NCI-H774 (cell line): ENCODE data around the gene CHSY1.

Source experiments
- DNase-seq: peaks from one replicate; lab custom pipeline; 2025; lab: John Stamatoyannopoulos, UW

The CHSY1 gene

DNA sequence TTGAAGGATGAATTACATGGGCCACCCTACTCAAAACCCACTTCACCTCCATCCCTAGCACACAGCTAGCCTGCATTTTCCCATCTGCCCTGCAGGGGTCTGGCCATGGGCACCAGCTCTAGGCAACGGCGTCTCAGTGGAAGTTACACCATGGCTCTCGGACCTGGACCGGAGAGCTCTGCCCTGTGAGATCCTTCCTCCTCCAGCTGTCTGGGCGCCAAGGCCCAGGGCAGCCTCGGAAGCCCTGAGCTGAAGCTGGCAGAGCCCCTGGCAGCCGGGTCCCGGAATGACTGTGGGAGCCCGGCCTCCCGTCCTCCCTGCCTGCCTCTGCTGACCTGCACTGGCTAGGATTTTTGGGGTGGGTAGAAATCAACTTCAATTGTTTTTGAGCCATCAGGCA is 98.9 kb downstream of the CHSY1 start:
- no peak for DNase-seq

GRCh38 chr15:101151288-101151687 is 100.6 kb downstream of the CHSY1 start:
- DNase-seq = no peak

GRCh38 chr15:101150723-101151040 is 101.2 kb downstream of the CHSY1 start:
- no peak for DNase-seq

DNA sequence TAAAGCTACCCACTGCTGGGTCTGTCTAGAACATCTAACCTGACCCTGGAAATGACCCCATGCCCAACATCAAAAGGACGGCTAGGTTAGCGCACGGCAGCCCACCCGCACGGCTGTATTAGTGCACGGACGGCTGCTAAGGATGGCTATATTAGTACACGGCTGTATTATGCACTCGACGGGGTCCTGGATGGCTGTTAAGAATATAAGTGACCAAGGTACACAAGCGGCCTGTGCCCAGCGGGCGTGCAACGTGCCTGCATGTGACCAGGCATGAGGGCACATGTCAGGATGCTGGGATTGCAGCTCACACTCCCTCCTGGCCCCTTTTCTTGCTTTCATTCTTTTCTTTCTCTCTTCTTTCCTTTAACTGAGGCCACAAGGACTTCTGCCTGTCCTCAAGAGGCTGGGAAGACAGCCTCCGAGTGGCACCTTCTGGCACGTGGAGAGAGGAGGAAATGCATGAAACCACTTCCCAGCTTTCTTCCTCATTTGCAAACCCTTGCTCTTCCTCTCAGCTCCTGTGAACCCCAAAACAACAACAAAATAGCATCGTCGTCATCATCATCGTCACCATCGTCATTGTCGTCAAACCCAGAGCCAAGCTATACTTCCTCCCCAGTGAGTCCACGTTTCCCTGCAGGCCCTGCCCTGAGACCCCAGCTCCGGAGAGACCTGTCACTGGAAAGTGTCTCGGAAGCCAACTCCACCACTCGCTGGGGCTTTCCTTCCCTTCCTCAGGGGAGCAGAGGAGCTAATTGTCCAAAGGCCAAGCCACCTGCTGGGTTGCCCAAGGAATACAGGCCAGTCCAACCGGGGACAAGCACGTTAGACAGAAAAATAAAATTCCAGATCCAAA is 101.8 kb downstream of the CHSY1 start:
- DNase-seq = no peak

DNA sequence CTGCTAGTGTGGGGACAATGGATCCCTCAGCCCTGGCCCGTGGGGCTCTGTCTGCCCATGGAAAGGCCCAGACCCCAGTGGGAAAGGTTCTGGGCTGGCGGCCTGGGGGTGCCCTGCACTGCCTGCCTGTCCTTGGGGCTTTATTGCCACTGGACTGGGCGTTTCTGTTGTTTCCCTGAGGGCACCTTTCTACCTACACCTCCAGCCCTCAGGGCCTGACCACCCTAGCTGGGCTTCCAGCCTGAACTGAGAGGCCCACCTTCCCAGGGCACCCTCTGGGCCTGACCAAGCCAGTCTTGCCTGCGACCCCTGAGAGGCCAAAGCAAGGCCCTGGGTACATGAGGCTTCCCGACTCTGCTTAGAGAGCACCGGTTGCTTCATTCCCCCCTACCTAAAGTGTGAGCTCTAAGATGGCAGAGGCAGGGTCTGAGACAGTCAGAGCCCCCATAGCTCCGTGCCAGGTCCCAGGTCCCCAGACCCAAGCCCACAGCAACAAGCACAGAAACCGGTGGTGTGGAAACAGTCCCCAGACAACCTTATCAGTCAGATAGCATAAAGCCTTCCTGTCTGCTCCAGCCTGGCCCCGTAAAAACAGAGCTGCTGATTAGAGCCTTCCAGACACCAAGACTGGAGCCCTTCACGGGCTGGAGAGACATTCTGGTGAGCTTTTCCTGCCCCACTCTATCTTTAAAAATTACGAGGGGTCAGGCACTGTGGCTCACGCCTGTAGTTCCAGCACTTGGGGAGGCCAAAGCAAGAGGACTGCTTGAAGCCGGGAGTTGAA is 102.8 kb downstream of the CHSY1 start:
- no peak for DNase-seq

DNA sequence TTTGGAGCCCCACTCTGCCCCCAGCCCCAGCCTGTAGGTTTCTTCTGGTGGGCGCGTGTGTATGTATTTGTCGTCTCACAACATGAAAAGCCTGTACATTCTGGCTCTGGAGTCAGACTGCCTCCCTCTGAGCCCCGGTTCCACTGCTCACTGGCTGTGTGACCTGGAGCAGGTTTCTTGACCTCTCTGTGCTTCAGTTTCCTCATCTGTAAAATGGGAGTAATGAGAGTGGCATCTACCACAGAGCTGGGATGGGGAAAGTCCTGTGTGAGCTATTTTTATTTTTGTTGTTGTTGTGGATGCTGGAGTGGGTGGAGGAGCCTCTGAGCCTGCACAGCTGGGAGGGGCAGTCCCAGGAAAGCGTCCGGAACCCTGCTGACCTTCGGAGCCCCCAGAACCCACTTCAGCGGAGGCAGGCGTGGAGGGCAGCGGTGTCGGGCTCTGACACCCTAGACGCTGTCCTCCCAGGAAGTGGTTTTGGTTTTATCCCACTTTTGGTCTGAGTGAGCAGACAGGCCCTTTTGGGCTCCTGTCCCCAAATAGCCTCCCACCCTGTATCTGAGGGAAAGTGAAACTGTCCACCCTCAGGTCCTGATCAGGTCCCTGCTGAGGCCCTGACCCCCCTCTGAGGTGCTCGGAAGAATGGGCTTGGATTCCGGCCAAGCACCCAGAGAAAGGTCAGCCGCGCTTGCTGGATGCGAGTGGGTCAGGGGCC is 103.5 kb downstream of the CHSY1 start:
- no peak for DNase-seq

DNA sequence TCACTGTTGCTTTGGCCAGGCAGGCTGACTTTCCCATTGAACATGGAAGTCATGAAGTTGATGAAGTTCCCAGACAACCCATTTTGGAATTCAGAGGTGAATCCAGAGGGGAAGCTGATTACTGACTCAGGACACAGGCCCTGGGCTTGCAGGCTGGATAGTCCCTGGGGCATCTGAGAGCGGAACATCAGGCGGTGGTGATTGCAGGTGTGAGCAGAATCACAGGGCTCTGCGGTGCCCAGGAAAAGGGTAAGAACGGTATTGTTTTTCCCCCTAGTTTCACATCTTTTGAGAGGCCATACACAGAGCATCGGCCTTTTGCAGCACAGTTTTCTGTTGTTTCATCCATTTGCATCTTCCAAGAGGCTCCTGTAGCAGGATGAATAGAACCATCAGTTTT is 104.7 kb downstream of the CHSY1 start:
- DNase-seq = no peak

- DNase-seq = no peak
Measured at GRCh38 chr15:101146118-101146702, 105.6 kb downstream of the CHSY1 start.

- DNase-seq = no peak
Measured at GRCh38 chr15:101145362-101145761, 106.5 kb downstream of the CHSY1 start.

GRCh38 chr15:101143321-101143720 is 108.5 kb downstream of the CHSY1 start:
- no peak for DNase-seq

DNA sequence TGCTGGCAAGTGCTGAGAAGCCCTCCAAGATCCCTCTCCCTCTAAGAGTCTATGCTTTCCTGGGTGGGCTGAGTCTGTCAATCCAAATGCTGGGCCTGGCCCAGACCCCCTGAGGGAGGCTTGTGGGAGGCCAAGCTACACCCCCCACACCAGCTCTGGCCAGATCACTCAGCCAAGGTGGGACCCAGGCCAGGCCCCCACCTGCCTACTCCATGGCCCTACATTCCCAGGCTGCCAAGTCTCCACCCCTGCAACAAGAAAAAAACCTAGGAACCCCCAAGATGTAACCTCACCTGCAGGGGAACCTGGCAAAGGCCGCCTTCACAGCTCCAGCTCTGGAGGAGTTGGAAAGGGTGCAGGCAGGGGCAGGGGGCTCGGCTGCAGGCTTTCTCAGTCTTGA is 109.1 kb downstream of the CHSY1 start:
- no peak for DNase-seq

- no peak for DNase-seq
Measured at GRCh38 chr15:101141926-101142527, 109.8 kb downstream of the CHSY1 start.

- no peak for DNase-seq
Measured at GRCh38 chr15:101140697-101141065, 111.2 kb downstream of the CHSY1 start.

DNA sequence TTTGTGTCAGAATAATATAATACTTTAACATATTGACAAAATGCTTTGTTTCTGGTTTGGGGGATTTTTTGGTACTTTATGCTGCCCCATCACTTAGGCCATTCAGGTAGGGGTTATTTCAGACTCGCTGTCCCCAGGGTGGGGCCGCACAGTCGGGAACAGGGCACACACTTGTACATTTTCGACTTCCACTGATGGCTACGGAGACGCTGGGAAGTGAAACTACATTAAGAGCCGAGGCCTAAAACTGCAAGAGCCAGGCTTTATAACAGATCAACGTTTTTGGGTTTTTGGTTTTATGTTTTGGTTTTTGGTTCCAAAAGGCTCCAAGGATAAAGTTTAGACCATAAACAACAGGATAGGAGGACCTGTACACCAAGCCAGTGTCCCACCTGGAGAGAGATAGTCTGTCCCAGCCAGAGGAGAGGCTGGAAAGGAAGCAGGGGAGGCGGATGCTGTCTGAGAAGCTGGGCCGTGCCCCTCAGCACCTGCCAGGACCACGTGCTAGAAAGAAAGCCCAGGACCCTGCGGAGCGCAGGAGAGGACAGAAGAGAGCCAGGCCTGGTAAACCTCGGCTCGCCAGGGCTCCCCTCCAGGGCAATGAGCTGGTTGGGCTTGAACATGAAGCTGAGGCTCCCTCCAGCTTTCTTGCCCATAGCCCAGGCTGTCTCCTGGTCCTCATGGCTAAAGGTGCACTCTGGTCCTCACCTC is 111.7 kb downstream of the CHSY1 start:
- no peak for DNase-seq

DNA sequence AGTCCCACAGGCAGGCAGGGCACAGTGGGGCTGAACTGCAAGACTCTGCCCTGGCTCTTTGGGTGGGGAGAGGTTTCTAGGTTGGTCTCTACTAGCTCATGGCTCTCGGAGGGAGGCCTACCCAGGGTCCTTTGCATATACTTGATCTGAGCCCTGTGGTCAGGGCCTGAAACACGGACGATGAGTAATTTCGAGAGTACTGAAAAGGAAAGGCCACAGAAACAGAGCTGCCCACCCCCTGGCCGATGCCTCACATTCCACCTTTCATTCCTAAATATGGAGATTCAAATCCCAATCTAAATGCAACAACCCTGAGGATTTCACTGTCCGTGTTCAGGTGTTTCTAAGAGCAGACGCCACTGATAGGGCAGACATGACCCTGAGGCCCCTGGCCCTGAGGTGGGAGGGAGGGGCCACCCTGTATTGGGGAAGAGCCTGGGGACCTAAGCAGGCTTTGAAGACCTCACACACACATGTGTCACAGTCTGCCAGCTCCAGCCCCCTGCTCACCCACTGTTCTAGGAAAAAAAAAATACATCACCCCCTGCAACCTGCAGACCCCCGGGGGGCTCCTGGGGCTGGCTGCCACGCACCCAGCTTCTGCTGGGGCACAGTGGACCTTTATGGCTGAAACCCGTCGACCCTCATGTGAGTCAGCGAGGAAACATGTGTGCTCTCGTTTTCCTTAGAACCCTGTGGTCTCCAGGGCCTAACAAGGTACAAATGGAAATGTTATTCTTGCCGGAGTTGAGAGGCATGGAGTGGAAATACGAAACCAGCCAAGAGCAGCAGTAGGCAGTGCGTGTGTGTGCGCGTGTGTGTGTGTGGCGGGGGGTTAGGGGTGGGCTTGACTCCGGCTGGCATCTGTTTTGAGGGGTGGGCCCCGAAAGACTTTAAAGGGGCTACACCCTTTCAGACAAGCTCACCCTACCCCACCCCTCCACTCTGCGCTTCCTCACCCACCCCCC is 112.7 kb downstream of the CHSY1 start:
- no peak for DNase-seq

- no peak for DNase-seq
Measured at GRCh38 chr15:101138086-101138660, 113.7 kb downstream of the CHSY1 start.

- DNase-seq = no peak
Measured at GRCh38 chr15:101137312-101137940, 114.4 kb downstream of the CHSY1 start.

DNA sequence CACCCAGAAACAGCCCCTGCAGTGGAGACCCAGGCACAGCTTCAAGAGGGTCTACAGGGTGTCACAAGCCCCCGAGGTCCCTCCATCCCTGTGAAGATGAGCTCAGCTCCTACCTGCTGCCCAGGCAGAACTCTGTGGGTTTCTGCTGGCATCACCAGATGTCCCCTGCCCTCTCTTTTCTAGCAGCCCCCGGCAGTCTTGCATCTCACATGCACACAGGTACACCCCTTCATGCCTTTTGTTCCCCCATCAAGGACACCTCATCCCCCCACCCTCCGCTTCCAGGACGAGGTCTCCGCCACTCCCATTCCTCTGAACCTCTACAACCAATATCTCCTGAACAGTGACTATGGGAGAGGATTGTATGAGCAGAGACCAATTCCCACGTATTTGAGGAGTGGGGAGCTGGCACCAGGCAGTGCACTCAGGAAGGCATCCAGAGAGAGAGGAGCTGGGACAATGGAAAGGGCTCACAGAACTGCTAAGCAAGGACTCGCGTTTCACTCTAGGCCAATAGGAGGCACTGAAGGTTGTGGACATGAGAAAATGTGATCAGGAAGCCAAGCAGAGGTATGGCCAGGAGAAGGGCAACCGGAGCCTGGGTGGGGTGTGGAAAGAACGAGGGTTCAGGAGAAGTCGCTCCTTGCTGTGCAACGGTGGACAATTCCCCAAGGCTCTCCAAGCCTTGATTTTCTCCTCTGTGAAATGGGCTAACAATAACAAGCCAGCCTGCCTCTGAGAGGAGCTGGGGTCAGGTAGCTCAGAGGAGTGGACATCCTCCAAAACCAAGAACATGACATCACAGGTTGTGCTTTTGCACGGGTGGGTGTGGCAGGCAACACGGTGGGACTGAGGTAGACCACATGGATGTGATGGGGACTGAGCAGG is 115.2 kb downstream of the CHSY1 start:
- DNase-seq = no peak
